Mucosa of rectum (tissue), 2 donors: ENCODE measurements around the gene BMP7.
A peak's percentile ranks its signal among the peaks of the same experiment; 100 is the strongest.

ENCODE experiments used
- H3K27ac ChIP-seq, 2 donors: one replicate each; pipeline ENCODE4 v1.7.0; 2013; ENCODE audit warnings: inconsistent platforms in 2 of 2, low read depth in 2 of 2, low read length in 2 of 2
- H3K27me3 ChIP-seq, 2 donors: one replicate each; pipeline ENCODE4 v1.7.0; 2013; ENCODE audit warnings: low read length in 2 of 2; ENCODE audit not compliant: control insufficient read depth in 2 of 2, insufficient read depth in 2 of 2
- H3K36me3 ChIP-seq, 2 donors: one replicate each; pipeline ENCODE4 v1.7.0; 2013; ENCODE audit warnings: low read length in 2 of 2; ENCODE audit not compliant: control insufficient read depth in 2 of 2, insufficient read depth in 2 of 2
- H3K4me1 ChIP-seq, 2 donors: one replicate each; pipeline ENCODE4 v1.7.0; 2013; ENCODE audit warnings: low read length in 2 of 2, mild to moderate bottlenecking in 1 of 2; ENCODE audit not compliant: control insufficient read depth in 2 of 2, insufficient read depth in 2 of 2
- H3K4me3 ChIP-seq, 2 donors: one replicate each; pipeline ENCODE4 v1.7.0; 2013; ENCODE audit warnings: low read length in 2 of 2
- H3K9ac ChIP-seq, 2 donors: one replicate each; pipeline ENCODE4 v1.7.0; 2013; ENCODE audit warnings: low read length in 2 of 2, low read depth in 1 of 2, mild to moderate bottlenecking in 1 of 2
- H3K9me3 ChIP-seq, 2 donors: one replicate each; pipeline ENCODE4 v1.7.0; 2013; ENCODE audit warnings: low read length in 2 of 2; ENCODE audit not compliant: control insufficient read depth in 2 of 2
- donor health status: healthy.
- donor health status: Normal muscosa, but diverticular disease.

Gene BMP7

DNA sequence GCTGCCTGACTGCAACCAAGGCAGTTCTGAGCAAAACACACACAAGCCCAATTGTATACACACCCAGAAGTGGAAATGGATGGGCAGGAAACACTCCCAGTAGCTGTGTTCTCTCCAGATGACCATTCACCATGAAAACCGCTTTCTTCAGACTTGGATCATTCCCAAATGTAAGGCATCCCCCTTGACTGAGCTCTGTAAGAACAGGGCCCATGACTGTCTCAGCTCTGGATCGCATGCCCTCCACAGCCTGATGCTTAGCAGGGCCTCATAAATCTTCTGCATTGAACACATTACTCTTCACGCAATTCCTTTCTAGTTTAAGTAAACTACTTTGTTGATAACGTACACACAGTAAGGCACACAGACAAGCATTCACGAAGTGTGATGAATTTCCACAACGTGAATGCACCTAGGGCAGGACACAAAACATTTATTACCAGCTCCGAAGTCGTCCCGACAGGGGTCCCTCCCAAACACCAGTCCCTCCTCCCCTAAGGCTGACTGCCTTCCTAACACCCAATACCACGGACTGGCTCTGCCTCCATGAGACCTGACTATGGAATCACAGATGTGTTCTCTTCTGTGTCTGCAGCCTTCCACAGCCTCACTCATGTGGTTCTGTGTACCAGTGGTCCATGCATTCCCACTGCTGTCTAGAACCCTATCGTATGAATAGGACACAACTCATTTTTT is 31.7 kb downstream of the BMP7 start:
- Histone ChIP-seq H3K4me1 (no peaks in the 10 kb centered on the region), H3K9me3 (no peaks in the 10 kb centered on the region), H3K27me3 (peaks cover 0 to 3% of the 10 kb centered on the region in 2 donors), H3K36me3 (no peaks in the 10 kb centered on the region), H3K27ac (no peak overlapping the region), H3K9ac (no peak overlapping the region), H3K4me3 (no peak overlapping the region)

DNA sequence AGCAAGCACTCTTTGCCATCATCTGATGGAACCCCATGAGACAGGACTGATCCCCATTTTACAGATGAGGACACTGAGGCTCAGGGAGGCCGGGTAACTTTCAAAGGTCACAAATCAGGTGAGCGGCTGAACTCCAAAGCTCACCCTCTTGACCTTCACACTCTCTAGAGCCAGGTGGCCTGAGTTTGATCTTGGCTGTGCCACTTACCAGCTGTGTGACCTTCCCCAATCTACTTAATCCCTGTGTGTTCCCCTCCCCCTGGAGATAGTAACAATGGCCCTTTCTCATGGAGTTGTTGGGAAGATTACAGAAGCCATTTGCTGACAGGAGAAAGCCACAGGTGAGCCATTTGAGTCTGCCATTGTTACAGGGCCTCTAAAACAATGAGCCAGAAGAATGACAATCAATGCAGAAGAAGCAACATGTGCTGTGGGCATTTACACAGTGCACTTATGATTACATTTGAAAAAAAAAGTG is 34.5 kb downstream of the BMP7 start:
- Histone ChIP-seq H3K9ac (no peak overlapping the region), H3K4me3 (no peak overlapping the region), H3K27ac (no peak overlapping the region), H3K27me3 (peaks cover 0 to 3% of the 10 kb centered on the region in 2 donors), H3K9me3 (no peaks in the 10 kb centered on the region), H3K4me1 (no peaks in the 10 kb centered on the region), H3K36me3 (no peaks in the 10 kb centered on the region)

DNA sequence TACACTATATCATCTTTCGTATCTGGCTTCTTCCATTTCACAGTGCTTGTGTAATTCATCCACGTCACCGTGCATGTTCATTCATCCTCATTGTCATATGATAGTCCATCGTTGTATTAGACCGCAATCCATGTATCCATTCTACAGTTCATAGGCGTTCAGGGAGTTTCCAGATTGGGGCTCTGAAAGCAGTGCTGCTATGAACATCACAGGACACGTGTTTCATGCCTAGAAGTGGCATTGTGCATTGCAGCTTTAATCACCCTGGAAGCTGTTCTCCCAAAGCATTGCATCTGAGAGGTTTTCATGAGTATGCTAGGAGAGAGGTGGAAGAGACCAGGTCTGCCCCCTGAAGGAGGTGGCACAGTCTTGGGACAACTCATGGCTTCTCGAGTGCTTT is 35.3 kb downstream of the BMP7 start:
- Histone ChIP-seq H3K9me3 (no peaks in the 10 kb centered on the region), H3K27ac (no peak overlapping the region), H3K4me1 (no peaks in the 10 kb centered on the region), H3K27me3 (peaks cover 0 to 3% of the 10 kb centered on the region in 2 donors), H3K4me3 (no peak overlapping the region), H3K36me3 (no peaks in the 10 kb centered on the region), H3K9ac (no peak overlapping the region)

- no peaks in the 10 kb centered on the region for H3K4me1 ChIP-seq
- H3K36me3 ChIP-seq: no peaks in the 10 kb centered on the region
- H3K4me3 ChIP-seq: no peak overlapping the region
- H3K9ac ChIP-seq: no peak overlapping the region
- no peak overlapping the region for H3K27ac ChIP-seq
- H3K27me3 ChIP-seq: no peaks in the 10 kb centered on the region
- H3K9me3 ChIP-seq: no peaks in the 10 kb centered on the region
These were observed 36.2 kb downstream of the BMP7 start for GRCh38 chr20:57230247-57230646.

GRCh38 chr20:57229490-57229889 is 37.0 kb downstream of the BMP7 start:
- H3K4me3 ChIP-seq: no peak overlapping the region
- H3K27me3 ChIP-seq: no peaks in the 10 kb centered on the region
- no peaks in the 10 kb centered on the region for H3K9me3 ChIP-seq
- H3K27ac ChIP-seq: no peak overlapping the region
- H3K36me3 ChIP-seq: no peaks in the 10 kb centered on the region
- no peaks in the 10 kb centered on the region for H3K4me1 ChIP-seq
- H3K9ac ChIP-seq: no peak overlapping the region

DNA sequence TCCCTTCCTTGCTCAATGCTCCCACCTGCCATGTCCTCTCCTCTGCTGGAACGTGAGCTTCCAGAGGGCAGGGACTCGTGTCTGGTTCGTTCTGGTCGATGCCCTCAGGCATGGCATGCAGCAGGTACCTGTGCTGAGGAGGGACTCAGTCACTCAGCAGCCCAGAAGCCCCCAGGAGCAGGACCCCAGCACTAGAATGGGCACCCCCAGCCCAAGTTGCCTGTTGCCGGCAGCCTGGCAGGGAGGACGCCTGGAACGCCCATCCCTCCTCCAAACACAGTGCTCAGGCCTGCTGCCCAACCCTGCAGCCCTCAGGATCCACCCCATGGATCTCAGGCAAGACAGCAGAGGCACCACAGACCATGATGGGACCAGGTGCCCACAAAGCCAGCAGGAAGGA is 40.6 kb downstream of the BMP7 start:
- H3K4me3 ChIP-seq: no peak overlapping the region
- no peak overlapping the region for H3K9ac ChIP-seq
- no peaks in the 10 kb centered on the region for H3K36me3 ChIP-seq
- H3K9me3 ChIP-seq: no peaks in the 10 kb centered on the region
- no peaks in the 10 kb centered on the region for H3K27me3 ChIP-seq
- H3K4me1 ChIP-seq: peaks cover 0 to 2% of the 10 kb centered on the region in 2 donors
- H3K27ac ChIP-seq: no peak overlapping the region

GRCh38 chr20:57225197-57225733 is 41.2 kb downstream of the BMP7 start:
- H3K27ac ChIP-seq: no peak overlapping the region
- H3K27me3 ChIP-seq: no peaks in the 10 kb centered on the region
- H3K4me1 ChIP-seq: peaks cover 0 to 2% of the 10 kb centered on the region in 2 donors
- no peaks in the 10 kb centered on the region for H3K36me3 ChIP-seq
- no peak overlapping the region for H3K9ac ChIP-seq
- H3K4me3 ChIP-seq: no peak overlapping the region
- no peaks in the 10 kb centered on the region for H3K9me3 ChIP-seq

DNA sequence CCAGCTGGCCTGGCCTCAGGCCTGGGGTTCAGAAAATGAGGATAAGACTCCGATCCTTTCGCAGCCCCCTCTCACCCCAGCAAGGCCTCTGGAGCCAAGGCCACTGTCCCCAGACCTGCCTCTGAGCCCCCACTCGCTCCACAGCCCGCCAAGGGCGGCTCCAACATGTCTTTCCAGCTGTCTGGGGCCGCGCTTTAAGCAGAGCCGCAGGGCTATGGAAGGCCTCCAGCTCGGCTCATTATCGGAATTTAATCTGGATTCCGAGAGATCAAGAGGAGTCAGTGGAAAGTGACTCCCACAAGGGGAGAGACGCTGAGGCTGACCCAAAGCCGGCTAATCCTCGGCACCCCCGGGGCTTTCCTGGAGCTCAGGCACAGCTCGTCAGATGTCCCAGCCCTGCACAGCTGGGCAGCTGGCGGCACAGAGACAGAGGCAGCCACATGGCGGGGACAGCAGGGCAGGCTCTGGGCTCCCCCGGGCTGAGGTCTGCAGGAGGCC is 41.8 kb downstream of the BMP7 start:
- Histone ChIP-seq H3K9me3 (no peaks in the 10 kb centered on the region), H3K4me3 (no peak overlapping the region), H3K27ac (peak overlapping the region in 1 of 2 donors; percentile 21), H3K4me1 (peaks cover 0 to 2% of the 10 kb centered on the region in 2 donors), H3K36me3 (no peaks in the 10 kb centered on the region), H3K27me3 (no peaks in the 10 kb centered on the region), H3K9ac (no peak overlapping the region)

GRCh38 chr20:57223648-57224489 is 42.6 kb downstream of the BMP7 start:
- Histone ChIP-seq H3K4me3 (no peak overlapping the region), H3K27me3 (no peaks in the 10 kb centered on the region), H3K4me1 (peaks cover 0 to 2% of the 10 kb centered on the region in 2 donors), H3K27ac (no peak overlapping the region), H3K36me3 (no peaks in the 10 kb centered on the region), H3K9me3 (no peaks in the 10 kb centered on the region), H3K9ac (no peak overlapping the region)

- peaks cover 0 to 2% of the 10 kb centered on the region in 2 donors for H3K4me1 ChIP-seq
- H3K9me3 ChIP-seq: no peaks in the 10 kb centered on the region
- no peak overlapping the region for H3K9ac ChIP-seq
- H3K27ac ChIP-seq: no peak overlapping the region
- no peaks in the 10 kb centered on the region for H3K27me3 ChIP-seq
- no peaks in the 10 kb centered on the region for H3K36me3 ChIP-seq
- H3K4me3 ChIP-seq: no peak overlapping the region
These were observed 43.9 kb downstream of the BMP7 start for GRCh38 chr20:57222631-57222950.
